H1 (cell line): Measurements from ENCODE around the gene SLC7A14.

Experiments used
- BRCA1 ChIP-seq: IDR thresholded peaks from 2 replicates; pipeline ENCODE4 v1.6.1; 2012; ENCODE audit warnings: low read depth, low read length, improper control_type of control experiment
- CEBPB ChIP-seq: IDR thresholded peaks from 2 replicates; pipeline ENCODE4 v1.6.1; 2012; ENCODE audit warnings: low read depth, low read length
- JUND ChIP-seq: IDR thresholded peaks from 2 replicates; pipeline ENCODE4 v1.6.1; 2011; ENCODE audit warnings: mild to moderate bottlenecking, improper control_type of control experiment, low read length
- POLR2A ChIP-seq, 2 experiments: IDR thresholded peaks; 1 replicate in 1 of 2; 2 replicates in 1 of 2; pipeline ENCODE4 v1.6.1; 2011; ENCODE audit warnings: low read depth in 2 of 2, low read length in 2 of 2, mild to moderate bottlenecking in 2 of 2; ENCODE audit errors: control extremely low read depth in 1 of 2
- RAD21 ChIP-seq, 2 experiments: IDR thresholded peaks in 1 of 2; conservative IDR thresholded peaks in 1 of 2; 2 replicates each; pipeline ENCODE4 v1.6.1; 2011; ENCODE audit warnings: low read depth in 2 of 2, low read length in 2 of 2, improper control_type of control experiment in 1 of 2, inconsistent platforms in 1 of 2, mild to moderate bottlenecking in 1 of 2, moderate library complexity in 1 of 2
- RFX5 ChIP-seq: IDR thresholded peaks from 2 replicates; pipeline ENCODE4 v1.6.1; 2011; ENCODE audit warnings: low read depth, low read length, improper control_type of control experiment, borderline replicate concordance
- TF ChIP-seq, protein P1 (sequence below), 3 experiments: IDR thresholded peaks; 1 replicate in 2 of 3; 2 replicates in 1 of 3; pipeline versions ENCODE4 v1.5.1 to v1.6.1; 2011; ENCODE audit warnings: low read length in 3 of 3, mild to moderate bottlenecking in 3 of 3, inconsistent platforms in 2 of 3, low read depth in 1 of 3, moderate library complexity in 1 of 3; ENCODE audit not compliant: insufficient read depth in 1 of 3; ENCODE audit errors: control extremely low read depth in 1 of 3

DNA sequence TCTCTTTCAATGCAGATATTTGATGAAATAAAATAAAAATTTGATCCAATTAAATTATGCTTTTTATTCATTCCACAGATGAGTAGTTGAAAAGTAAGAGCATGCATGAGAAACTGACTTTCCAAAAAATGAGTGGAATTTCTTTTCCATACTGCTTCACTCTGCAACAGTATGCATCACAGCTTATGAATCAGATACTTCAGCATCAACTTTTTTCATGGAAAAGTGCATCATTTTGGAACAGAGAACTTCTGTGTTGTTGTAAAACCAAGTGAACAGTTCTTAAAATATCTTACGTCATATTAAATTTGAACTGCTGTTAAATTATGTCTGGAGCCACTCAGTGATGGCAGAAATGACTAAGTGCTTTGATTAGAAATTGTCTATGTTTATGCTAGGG is 16.7 kb upstream of the SLC7A14 start:
- TF ChIP-seq POLR2A (IDR thresholded peaks at IDR 0.05; ENCODE audit: control extremely low read depth in 1 of 2, low read depth in 2 of 2, low read length in 2 of 2), result no peak
- no peak for TF ChIP-seq JUND
- no peak for TF ChIP-seq CEBPB
- TF ChIP-seq, protein P1, sequence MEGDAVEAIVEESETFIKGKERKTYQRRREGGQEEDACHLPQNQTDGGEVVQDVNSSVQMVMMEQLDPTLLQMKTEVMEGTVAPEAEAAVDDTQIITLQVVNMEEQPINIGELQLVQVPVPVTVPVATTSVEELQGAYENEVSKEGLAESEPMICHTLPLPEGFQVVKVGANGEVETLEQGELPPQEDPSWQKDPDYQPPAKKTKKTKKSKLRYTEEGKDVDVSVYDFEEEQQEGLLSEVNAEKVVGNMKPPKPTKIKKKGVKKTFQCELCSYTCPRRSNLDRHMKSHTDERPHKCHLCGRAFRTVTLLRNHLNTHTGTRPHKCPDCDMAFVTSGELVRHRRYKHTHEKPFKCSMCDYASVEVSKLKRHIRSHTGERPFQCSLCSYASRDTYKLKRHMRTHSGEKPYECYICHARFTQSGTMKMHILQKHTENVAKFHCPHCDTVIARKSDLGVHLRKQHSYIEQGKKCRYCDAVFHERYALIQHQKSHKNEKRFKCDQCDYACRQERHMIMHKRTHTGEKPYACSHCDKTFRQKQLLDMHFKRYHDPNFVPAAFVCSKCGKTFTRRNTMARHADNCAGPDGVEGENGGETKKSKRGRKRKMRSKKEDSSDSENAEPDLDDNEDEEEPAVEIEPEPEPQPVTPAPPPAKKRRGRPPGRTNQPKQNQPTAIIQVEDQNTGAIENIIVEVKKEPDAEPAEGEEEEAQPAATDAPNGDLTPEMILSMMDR (IDR thresholded peaks at IDR 0.05; ENCODE audit: control extremely low read depth in 1 of 3, insufficient read depth in 1 of 3, low read depth in 1 of 3, low read length in 3 of 3), result no peak
- TF ChIP-seq BRCA1, result no peak
- no peak for TF ChIP-seq RFX5
- no peak for TF ChIP-seq RAD21 (IDR thresholded peaks at IDR 0.05 in 1 of 2, conservative IDR thresholded peaks at IDR 0.05 in 1 of 2; ENCODE audit: low read depth in 2 of 2, low read length in 2 of 2)
